ENCODE data around the gene BBC3.
"Not testable (repeated sequence)": the region's sequence is repeated elsewhere in the genome, so short reads cannot be mapped to it uniquely, and the experiment has no call there.

The BBC3 gene, protein sequence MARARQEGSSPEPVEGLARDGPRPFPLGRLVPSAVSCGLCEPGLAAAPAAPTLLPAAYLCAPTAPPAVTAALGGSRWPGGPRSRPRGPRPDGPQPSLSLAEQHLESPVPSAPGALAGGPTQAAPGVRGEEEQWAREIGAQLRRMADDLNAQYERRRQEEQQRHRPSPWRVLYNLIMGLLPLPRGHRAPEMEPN

DNA sequence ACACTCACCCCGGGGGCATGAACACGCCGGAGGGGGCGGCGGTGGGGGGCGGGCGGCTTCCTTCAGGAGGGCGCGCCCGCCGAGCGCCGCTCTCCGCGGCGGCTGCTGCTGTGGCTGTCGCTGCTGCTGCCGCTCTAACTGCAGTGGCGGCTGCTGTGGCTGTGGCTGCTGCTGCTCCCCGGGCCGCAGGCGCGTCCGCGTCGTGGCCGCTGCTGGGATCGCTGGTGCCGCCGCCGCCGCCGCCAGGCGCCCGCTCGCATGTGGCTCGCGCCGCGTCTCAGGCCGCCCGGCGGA lies at the start of gene BBC3:
BBC3 (minus strand) TSS at position 279 of the 294 bp plus-strand sequence. CDS start 2,768 bp downstream, outside the sequence.
- no peak for DNase-seq

DNA sequence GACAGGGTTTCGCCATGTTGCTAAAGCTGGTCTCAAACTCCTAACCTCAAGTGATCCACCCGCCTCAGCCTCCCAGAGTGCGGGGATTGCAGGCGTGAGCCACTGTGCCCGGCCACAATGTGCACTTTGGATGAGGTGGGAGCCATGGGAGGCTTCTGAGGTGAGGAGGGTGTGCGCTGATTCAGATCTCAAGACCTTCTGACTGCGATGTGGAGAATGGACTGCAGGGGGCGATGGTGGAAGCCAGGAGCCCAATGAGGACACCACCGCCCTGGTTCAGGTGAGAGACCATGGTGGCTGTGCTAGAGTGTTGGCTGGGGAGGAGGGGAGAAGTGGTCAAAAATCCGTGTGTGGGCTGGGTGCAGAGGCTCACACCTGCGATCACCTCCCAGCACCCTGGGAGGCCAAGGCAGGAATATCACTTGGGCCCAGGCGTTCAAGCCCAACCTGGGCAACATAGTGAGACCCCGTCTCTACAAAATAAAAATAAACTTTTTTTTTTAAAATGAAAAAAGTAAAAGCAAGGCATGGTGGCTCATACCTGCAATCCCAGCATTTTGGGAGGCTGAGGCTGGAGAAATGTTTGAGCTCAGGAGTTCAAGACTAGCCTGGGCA lies 49.3 kb upstream of the BBC3 start:
- no peak for DNase-seq

- not testable (repeated sequence) for DNase-seq
These were observed 45.5 kb upstream of the BBC3 start for GRCh38 chr19:47276513-47276912.

DNA sequence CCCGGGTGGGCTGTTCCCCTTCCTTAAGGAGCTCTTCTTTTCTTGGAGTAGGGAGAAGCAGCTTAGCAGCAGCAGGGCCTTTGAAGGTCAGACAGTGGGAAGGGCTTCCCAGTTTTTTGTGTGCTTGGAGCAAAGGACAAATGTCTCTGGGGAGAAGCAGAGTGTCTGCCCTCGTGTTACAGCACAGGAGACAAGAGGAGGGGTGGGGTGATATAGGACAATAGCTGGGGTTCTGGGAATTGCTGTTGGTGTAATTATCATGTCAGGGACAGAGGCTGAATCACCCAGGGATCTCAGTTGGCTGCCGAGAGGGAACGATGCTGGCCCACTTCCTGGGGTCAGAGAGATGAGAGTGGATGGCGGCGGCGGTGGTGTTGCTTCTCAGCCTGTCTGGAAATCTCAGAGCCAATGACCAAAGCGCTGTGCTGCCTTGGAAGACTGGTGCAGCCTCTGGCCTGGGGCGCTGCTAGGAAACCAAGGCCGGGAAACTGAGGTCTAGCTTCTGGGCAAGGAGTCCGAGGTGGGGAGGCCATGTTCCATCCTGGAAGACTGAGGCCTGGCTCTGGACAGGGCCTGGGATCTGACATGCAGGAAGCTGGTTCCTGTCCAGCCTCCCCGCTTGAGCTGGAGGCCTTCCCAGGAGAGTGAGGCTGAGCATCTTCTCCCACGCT lies 44.9 kb upstream of the BBC3 start:
- DNase-seq, result no peak

DNA sequence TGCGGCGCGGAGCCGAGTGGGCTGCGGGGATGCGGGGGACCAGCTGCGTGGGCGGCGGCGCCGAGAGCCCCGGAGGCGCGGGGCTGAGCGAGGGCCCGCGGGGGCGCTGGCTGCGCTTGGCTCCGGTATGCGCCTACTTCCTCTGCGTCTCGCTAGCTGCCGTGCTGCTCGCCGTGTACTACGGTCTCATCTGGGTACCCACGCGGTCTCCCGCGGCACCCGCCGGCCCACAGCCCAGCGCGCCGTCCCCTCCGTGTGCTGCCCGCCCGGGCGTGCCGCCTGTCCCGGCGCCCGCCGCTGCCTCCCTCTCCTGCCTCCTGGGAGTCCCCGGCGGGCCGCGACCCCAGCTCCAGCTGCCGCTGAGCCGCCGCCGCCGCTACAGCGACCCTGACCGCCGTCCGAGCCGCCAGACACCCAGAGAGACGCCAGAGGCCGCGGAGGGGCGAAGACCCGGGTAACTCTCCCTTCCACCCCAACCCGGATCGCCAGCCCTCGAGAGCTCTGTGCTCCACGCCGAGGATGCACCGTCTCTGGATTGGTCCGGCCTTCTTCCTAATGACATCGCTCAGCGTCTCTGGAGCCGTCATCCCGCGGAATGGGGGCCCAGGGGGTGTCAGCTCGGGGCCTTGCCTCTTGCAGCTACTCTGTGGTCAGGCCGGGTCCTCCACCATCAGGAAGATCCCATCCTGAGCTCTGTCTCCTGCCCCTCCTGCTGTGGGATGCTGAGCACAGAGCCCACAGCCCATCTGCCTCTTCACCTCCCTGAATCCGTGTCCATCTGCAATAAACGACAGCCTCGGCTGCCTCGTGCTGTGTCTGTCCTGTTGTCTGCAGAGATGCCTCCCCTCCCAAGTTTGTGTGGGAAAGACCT lies 44.1 kb upstream of the BBC3 start:
- DNase-seq, result no peak

DNA sequence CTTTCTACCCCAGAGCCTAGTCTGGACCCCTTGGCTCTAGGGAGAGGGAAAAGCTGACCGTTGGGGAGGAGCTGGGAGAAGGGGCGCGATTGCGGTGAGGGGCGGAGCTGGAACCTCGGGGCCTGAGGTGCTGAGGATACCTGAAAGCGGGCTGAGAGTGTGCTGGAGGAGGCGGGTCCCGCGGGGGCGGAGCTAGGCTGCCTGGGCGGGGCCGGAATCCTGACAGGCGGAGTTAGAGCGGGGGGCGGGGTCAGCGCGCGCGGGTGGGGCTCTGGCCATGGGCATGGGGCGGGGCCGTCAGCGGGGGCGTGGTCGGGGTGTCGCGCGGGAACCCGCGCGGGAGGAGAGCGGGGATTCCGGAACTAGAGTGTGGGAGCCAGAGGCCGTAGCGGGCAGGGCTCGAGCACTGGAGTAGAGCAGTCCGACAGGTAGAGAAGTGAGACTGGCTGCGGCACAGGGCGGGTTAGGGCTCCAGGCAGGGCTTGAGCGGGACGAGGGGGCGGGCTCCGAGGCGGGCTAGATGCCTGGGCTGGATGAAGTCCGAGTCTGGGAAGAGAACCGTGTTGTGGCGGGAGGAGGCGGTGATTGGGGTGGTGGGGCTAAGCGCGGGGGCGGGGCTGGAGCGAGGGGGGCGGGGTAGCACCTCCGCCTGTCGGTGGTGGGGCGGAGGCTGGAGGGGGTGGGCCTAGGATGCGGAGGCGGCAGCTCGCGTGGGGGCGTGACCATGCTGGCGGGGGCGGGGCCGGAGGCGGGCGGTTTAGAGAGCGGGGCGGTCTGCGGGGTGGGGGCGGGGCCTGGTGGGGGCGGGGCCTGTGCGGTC lies 43.3 kb upstream of the BBC3 start, which contains the start of gene INAFM1:
INAFM1 (plus strand) TSS at position 815 of the 820 bp plus-strand sequence. CDS start 35 bp downstream, outside the sequence.
- peak; percentile 83 for DNase-seq

GRCh38 chr19:47273313-47274070 lies 42.5 kb upstream of the BBC3 start:
- peak; percentile 77 for DNase-seq

GRCh38 chr19:47272448-47273312 lies 41.7 kb upstream of the BBC3 start:
- no peak for DNase-seq

DNA sequence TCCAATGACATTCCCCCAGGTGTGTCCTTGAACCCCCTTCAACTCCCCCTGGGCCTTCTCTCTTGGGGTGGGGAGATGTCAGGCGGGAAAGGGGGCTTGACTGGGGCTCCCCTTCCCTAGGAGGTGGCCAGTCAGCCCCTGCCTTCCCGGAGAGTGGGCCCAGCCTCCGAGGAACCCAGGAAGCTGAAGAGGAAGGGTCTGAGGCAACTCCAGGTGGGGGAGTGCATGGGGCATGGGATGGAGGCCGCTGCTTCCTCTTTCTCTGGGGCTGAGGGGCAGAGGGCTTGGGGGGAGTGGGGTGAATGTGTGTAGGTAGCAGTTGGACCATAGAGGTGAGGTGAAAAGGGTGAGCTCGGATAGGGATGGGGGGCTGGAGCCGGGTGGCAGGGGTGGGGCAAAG lies 41.0 kb upstream of the BBC3 start:
- DNase-seq, result no peak

DNA sequence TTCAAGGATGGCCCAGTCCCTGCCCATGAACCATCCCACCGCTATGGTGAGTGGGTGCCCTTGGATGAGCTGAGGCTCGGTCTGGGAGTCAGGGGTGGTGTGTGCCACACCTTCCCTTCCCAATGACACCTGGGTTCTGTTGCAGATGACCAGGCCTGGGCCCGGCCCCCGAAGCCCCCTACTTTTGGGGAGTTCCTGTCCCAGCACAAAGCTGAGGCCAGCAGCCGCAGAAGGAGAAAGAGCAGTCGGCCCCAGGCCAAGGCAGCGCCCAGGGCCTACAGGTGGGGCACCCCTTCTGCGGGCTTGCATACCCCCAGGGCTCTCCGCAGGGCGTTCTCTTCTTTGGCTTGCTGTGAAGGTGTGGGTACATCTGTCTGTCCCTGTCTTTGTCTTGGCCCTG lies 39.4 kb upstream of the BBC3 start:
- no peak for DNase-seq

DNA sequence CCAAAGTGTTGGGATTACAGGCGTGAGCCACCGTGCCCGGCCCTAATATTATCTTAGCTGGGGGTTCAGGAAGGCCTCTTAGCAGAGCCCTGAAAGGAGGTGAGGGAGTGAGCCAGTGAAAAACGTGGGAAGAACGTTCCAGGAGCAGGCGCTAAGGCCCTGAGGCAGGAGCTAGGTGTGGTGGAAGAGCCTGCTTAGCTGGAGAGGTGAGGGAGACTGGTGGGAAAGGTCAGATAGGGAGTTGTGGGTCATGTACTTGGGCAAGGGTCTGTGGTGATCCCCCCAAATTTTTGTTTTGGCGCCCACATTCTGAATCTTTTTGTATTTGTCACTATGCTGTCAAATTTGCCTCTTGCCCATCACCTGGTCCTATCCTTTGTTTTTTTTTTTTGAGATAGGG lies 38.6 kb upstream of the BBC3 start:
- DNase-seq, result no peak

DNA sequence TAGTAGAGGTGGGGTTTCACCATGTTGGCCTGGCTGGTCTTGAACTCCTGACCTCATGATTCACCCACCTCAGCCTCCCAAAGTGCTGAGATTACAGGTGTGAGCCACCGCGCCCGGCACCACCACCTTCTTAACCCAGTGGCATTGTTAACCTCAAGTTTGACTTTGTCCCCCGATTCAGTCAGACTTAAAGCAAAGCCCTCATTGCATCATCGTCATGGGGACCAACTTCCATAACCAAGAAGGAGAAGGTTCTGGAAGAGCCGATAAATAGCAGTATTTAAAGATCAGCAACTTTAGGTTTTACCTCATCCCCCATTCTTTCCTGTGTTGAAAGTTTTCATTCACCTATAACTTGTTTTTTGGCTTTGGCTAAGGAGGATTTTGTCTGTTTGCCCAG lies 37.0 kb upstream of the BBC3 start:
- no peak for DNase-seq

GRCh38 chr19:47267350-47267759 lies 36.4 kb upstream of the BBC3 start:
- no peak for DNase-seq

GRCh38 chr19:47266401-47266941 lies 35.5 kb upstream of the BBC3 start:
- no peak for DNase-seq

- DNase-seq, result no peak
These were observed 33.6 kb upstream of the BBC3 start for GRCh38 chr19:47264629-47265028.

- not testable (repeated sequence) for DNase-seq
These were observed 31.2 kb upstream of the BBC3 start for GRCh38 chr19:47261946-47262793.

DNA sequence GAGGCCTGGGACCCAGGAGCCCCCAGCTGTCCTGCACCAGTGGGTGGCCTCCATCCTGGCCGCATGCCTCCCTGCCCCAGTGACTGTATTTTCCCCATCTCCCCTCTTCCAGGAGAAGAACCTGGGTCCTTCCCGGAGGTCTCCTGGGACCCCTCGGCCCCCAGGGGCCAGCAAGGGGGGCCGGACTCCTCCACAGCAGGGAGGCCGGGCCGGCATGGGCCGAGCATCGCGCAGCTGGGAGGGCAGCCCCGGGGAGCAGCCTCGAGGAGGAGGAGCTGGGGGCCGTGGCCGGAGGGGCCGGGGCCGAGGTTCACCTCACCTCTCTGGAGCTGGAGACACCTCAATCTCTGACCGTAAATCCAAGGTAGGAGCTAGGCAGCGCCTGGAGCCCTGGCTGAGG lies 29.5 kb upstream of the BBC3 start:
- DNase-seq, result no peak

DNA sequence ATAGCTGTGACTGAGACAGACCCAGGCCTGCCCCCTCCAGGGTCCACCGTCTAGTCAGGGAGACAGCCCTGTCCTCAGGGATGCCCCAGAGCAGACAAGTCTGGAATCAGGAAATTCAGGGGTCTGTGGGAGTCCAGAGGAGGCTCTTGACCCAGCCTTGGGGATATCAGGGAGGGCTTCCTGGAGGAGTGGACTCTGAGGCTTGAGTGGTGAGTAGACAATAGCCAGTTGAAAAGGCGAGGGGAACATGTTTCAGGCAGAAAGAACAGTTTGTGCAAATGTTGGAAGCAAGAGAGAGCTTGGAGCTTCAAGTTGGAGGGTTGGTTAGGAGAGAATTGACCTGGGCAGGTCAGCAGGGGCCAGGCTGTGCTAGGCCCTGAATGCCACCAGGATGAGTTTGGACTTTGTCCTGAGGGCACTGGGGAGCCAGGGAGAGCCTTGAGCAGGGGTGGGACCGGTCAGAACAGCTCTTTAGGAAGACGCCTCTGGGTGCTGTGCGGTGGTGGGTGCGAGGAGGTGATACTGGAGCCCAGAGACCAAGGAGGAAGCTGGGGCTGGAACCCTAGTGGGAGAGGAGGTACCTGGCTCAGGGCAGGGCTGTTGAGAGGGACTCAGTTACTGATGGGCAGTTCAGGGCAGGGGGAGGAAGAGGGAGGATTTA lies 28.0 kb upstream of the BBC3 start:
- no peak for DNase-seq

DNA sequence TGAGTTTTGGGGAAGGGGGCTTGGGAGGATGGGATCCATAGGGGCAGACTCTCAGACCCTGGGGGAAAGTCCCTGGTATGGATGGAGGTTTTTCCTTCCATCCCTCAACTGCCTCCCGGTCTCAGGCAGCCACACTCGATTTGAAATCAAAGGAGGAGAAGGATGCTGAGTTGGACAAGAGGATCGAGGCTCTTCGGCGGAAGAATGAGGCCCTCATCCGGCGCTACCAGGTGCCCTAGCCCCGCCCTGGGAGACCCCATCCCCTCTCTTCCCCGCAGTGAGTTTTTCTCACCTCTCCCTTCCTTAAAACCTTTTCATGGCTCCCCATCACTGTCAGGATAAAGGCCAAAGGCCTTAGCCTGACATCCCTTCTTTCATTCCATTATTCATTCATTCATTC lies 27.4 kb upstream of the BBC3 start:
- no peak for DNase-seq

All from kidney glomerular epithelial cell (primary cell).